Epithelial cell of proximal tubule (primary cell): Measurements from ENCODE around the gene TBCK. TPM values are rescaled to one million over a fixed set of nuclear protein-coding genes. Genes with fewer than 3 reads are reported as not detected.

Source experiments
- DNase-seq: peaks from one replicate; pipeline ENCODE4 v3.0.0-alpha.2; 2011; ENCODE audit warnings: low read depth
- H3K4me3 ChIP-seq: 2 replicates; pipeline ENCODE4 v1.5.1; 2011; ENCODE audit warnings: low read depth, mild to moderate bottlenecking, low read length
- CTCF ChIP-seq: conservative IDR thresholded peaks from 2 replicates; pipeline ENCODE4 v1.5.1; 2012; ENCODE audit warnings: low read depth, mild to moderate bottlenecking, low read length
- total RNA-seq: library from RNA; depleted of rRNA; stranded (reverse); fragments of >200 nt; gene quantifications from 2 replicates; pipeline ENCODE4 v1.2.3, GENCODE V29; 2015

TBCK gene
- total RNA-seq, 1 donor from 2014 or later = 20.8 TPM

- TF ChIP-seq CTCF = no peak
- DNase-seq = no peak
- no peak overlapping the region for H3K4me3 ChIP-seq
Observed at GRCh38 chr4:106338671-106339070, 22.7 kb upstream of the TBCK start.

- H3K4me3 ChIP-seq = no peak overlapping the region
- no peak for TF ChIP-seq CTCF
- no peak for DNase-seq
Observed at GRCh38 chr4:106337916-106338315, 21.9 kb upstream of the TBCK start.

- TF ChIP-seq CTCF = no peak
- DNase-seq = no peak
- no peak overlapping the region for H3K4me3 ChIP-seq
Observed at GRCh38 chr4:106336618-106337017, 20.6 kb upstream of the TBCK start.

GRCh38 chr4:106334741-106335470 is 18.9 kb upstream of the TBCK start:
- no peak for TF ChIP-seq CTCF
- no peak for DNase-seq
- no peak overlapping the region for H3K4me3 ChIP-seq

- no peak for DNase-seq
- no peak for TF ChIP-seq CTCF
- no peak overlapping the region for H3K4me3 ChIP-seq
Observed at GRCh38 chr4:106333186-106333585, 17.2 kb upstream of the TBCK start.

GRCh38 chr4:106329041-106329618 is 13.1 kb upstream of the TBCK start:
- peak; percentile 16 for DNase-seq
- H3K4me3 ChIP-seq = no peak overlapping the region
- TF ChIP-seq CTCF = peak; percentile 83

GRCh38 chr4:106325800-106326199 is 9.8 kb upstream of the TBCK start:
- DNase-seq = no peak
- no peak overlapping the region for H3K4me3 ChIP-seq
- TF ChIP-seq CTCF = no peak
